GM10248 (cell line): Measurements from ENCODE around the gene TRIP6.

ENCODE experiments used
- CTCF ChIA-PET: fragments of 300-600 bp; sonication (Branson Sonifier 250); formaldehyde crosslinking; extraction: SDS; loops from one replicate; lab custom pipeline; 2021; ENCODE audit warnings: antibody characterized with exemption; lab: Yijun Ruan, JAX
- POLR2A ChIA-PET: fragments of 350-650 bp; sonication (Branson Sonifier 250); formaldehyde crosslinking; extraction: SDS; loops from one replicate; lab custom pipeline; 2020; ENCODE audit warnings: antibody characterized with exemption; lab: Yijun Ruan, JAX
- DNase-seq: peaks from one replicate; pipeline ENCODE4 v3.0.0; 2012; ENCODE audit errors: extremely low spot score
- TF ChIP-seq, protein P1 (sequence below): IDR thresholded peaks from 2 replicates; pipeline ENCODE4 v1.5.1; 2012; ENCODE audit warnings: mild to moderate bottlenecking, low read depth; ENCODE audit errors: extremely low read depth, missing control alignments, control extremely low read depth

TRIP6 gene

GRCh38 chr7:100823140-100823525 is 44.1 kb upstream of the TRIP6 start:
- TF ChIP-seq, protein P1, sequence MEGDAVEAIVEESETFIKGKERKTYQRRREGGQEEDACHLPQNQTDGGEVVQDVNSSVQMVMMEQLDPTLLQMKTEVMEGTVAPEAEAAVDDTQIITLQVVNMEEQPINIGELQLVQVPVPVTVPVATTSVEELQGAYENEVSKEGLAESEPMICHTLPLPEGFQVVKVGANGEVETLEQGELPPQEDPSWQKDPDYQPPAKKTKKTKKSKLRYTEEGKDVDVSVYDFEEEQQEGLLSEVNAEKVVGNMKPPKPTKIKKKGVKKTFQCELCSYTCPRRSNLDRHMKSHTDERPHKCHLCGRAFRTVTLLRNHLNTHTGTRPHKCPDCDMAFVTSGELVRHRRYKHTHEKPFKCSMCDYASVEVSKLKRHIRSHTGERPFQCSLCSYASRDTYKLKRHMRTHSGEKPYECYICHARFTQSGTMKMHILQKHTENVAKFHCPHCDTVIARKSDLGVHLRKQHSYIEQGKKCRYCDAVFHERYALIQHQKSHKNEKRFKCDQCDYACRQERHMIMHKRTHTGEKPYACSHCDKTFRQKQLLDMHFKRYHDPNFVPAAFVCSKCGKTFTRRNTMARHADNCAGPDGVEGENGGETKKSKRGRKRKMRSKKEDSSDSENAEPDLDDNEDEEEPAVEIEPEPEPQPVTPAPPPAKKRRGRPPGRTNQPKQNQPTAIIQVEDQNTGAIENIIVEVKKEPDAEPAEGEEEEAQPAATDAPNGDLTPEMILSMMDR: no peak
- CTCF ChIA-PET: interaction anchor here (1.7 kb wide), 1 partner anchor 13 kb away, joined by 3 read pairs; no protein-coding TSS in a partner anchor
- no peak for DNase-seq
- POLR2A ChIA-PET: no interaction called here

DNA sequence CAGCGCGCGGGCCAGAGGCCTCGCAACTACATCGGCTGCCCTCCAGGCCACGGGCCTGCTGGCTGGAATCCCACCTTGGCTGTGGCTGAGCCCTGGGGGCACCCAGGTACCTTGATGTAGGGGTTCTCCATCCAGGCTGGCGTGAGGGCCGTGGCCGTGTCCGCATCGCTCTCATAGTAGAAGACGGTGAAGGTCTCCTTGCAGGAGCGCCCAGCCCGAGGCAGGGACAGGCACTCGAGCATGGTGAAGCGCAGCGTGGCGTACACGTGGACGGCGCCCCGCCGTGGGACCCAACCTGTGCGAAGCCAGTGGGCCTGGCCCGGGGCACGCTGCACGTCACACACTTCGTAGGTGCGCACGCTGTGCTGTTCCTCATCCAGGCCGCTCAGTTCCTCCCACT is 43.7 kb upstream of the TRIP6 start:
- no peak for DNase-seq
- POLR2A ChIA-PET: no interaction called here
- CTCF ChIA-PET: no interaction called here
- TF ChIP-seq, protein P1: no peak

DNA sequence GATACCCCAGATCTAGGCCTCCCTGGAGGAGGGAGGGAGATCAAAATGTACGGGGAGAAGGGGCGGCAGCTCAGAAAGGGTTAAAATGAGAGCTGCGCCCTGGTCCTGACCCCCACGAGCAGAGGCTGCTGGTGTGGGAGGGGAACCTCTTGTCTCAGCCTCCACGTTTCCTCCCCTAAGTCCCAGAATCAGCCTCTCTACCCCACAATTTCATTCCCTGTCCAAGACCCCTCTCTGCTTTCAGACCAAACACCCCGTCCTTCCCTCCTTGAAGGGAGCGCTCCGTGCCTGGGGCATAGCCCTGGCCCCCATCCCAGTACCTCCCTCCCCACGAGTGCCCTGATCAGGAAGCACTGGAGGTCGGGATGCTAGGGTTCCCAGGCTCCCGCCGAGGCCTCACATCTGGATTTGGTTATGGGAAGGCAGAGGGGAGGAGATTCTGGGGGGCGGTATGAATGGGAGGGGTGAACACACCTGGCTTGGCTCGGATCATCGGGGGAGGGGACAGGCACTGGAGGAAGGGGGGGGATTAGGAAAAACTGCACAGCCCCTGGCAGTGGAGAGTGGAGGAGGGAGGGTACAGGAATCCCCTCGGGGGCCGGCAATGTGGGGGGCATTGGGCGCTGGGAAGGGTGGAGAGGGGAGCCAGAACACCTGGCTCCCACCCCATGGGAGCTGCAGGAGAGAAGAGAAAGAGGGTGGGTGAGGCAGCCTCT is 42.5 kb upstream of the TRIP6 start:
- TF ChIP-seq, protein P1: no peak
- ChIA-PET CTCF (interaction anchor here (1.4 kb wide), 2 partner anchors 17 to 25 kb away, joined by 3 read pairs; no protein-coding TSS in a partner anchor), POLR2A (no interaction called here)
- DNase-seq: no peak

DNA sequence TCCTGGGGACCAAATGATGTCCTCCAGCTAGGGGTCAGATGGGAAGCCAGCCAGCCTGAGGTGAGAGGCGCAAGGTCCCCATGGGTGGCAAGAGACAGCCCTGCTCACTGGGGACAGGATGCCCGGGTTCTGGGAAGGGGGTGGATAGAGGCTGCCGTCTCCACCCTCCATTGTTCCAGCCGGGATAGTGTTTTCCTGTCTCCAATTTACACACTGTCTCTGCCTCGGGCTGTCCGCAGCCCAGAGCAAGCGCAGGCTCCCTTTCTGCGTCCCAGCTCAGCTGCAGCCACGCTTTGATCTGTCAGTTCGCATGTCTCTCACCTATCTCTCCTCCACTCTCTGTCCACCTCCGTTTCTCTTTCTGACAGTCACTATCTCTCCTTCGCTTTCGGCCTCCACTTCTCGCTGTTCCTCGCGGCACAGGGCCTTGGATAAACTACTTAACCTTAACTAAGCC is 41.9 kb upstream of the TRIP6 start:
- ChIA-PET CTCF (interaction anchor here (1.4 kb wide), 2 partner anchors 18 to 26 kb away, joined by 3 read pairs; no protein-coding TSS in a partner anchor), POLR2A (no interaction called here)
- TF ChIP-seq, protein P1: no peak
- DNase-seq: no peak

GRCh38 chr7:100825751-100826513 is 41.3 kb upstream of the TRIP6 start:
- CTCF ChIA-PET: interaction anchor here (1.4 kb wide), 1 partner anchor 27 kb away, joined by 3 read pairs; no protein-coding TSS in a partner anchor
- TF ChIP-seq, protein P1: no peak
- POLR2A ChIA-PET: no interaction called here
- no peak for DNase-seq

- DNase-seq: no peak
- ChIA-PET POLR2A (no interaction called here), CTCF (no interaction called here)
- TF ChIP-seq, protein P1: no peak
Observed at GRCh38 chr7:100826514-100827329, 40.5 kb upstream of the TRIP6 start.
